HepG2 (cell line): ENCODE data around the gene TTLL13. TPM values are rescaled to one million over a fixed set of nuclear protein-coding genes. Genes with fewer than 3 reads are reported as not detected.

Experiments
- BORCS8-MEF2B ChIP-seq: sonication (generic); formaldehyde crosslinking; IDR thresholded peaks from 2 replicates; pipeline ENCODE4 v1.8.0; 2022; ENCODE audit warnings: mild to moderate bottlenecking, missing genetic modification reagents
- ELK4 ChIP-seq: sonication (generic); formaldehyde crosslinking; IDR thresholded peaks from 2 replicates; pipeline ENCODE4 v1.9.0; 2021; ENCODE audit warnings: missing genetic modification reagents, borderline replicate concordance
- FOXP1 ChIP-seq, 2 experiments: fragments of 450-650 bp in 1 of 2; IDR thresholded peaks; 2 replicates each; pipeline ENCODE4 v1.6.1; 2017 to 2018; ENCODE audit warnings: antibody characterized with exemption in 1 of 2
- GPN1 ChIP-seq: sonication (generic); formaldehyde crosslinking; IDR thresholded peaks from 2 replicates; pipeline ENCODE4 v1.5.1; 2020; ENCODE audit warnings: missing genetic modification reagents, borderline replicate concordance
- HNRNPK ChIP-seq: fragments of 200-400 bp; formaldehyde crosslinking; IDR thresholded peaks from 2 replicates; pipeline ENCODE4 v1.6.1; 2018; ENCODE audit warnings: low read length, low read depth, moderate library complexity, mild to moderate bottlenecking; ENCODE audit not compliant: poor library complexity, severe bottlenecking
- IKZF4 ChIP-seq: sonication (generic); formaldehyde crosslinking; IDR thresholded peaks from 2 replicates; pipeline ENCODE4 v1.5.1; 2020; ENCODE audit warnings: borderline replicate concordance, mild to moderate bottlenecking, low read depth, missing genetic modification reagents; ENCODE audit errors: not compliant biosample characterization
- KDM3A ChIP-seq: IDR thresholded peaks from 2 replicates; pipeline ENCODE4 v1.6.1; 2018; ENCODE audit warnings: low read depth, missing compliant biosample characterization
- MBD4 ChIP-seq: IDR thresholded peaks from 2 replicates; pipeline ENCODE4 v1.6.1; 2012; ENCODE audit warnings: low read length, inconsistent platforms, borderline replicate concordance
- RFX1 ChIP-seq: fragments of 450-650 bp; IDR thresholded peaks from 2 replicates; pipeline ENCODE4 v1.6.1; 2017
- SALL2 ChIP-seq: sonication (generic); formaldehyde crosslinking; IDR thresholded peaks from 2 replicates; pipeline ENCODE4 v1.8.1; 2023; ENCODE audit warnings: mild to moderate bottlenecking, missing genetic modification reagents, inconsistent platforms
- THAP9 ChIP-seq: sonication (generic); formaldehyde crosslinking; IDR thresholded peaks from 2 replicates; pipeline ENCODE4; 2020; ENCODE audit warnings: missing genetic modification reagents, mild to moderate bottlenecking, borderline replicate concordance
- TP53 ChIP-seq: sonication (generic); formaldehyde crosslinking; conservative IDR thresholded peaks from 2 replicates; pipeline ENCODE4 v1.4.0; 2020; ENCODE audit warnings: missing genetic modification reagents
- ZNF225 ChIP-seq: sonication (generic); formaldehyde crosslinking; IDR thresholded peaks from 2 replicates; pipeline ENCODE4 v1.4.0; 2020; ENCODE audit warnings: mild to moderate bottlenecking, missing genetic modification reagents
- ZNF280D ChIP-seq: sonication (generic); formaldehyde crosslinking; IDR thresholded peaks from 2 replicates; pipeline ENCODE4 v1.5.1; 2020; ENCODE audit warnings: mild to moderate bottlenecking, missing genetic modification reagents
- ZNF574 ChIP-seq: sonication (generic); formaldehyde crosslinking; IDR thresholded peaks from 2 replicates; pipeline ENCODE4 v1.4.0; 2020; ENCODE audit warnings: missing genetic modification reagents
- ZNF761 ChIP-seq: sonication (generic); formaldehyde crosslinking; conservative IDR thresholded peaks from 2 replicates; pipeline ENCODE4 v1.4.0; 2020; ENCODE audit warnings: mild to moderate bottlenecking, missing genetic modification reagents
- ZNF781 ChIP-seq: sonication (generic); formaldehyde crosslinking; IDR thresholded peaks from 2 replicates; pipeline ENCODE4 v1.5.1; 2020; ENCODE audit warnings: borderline replicate concordance, mild to moderate bottlenecking, missing genetic modification reagents; ENCODE audit errors: not compliant biosample characterization
- polyA plus RNA-seq, 8 experiments: library from polyadenylated mRNA; depleted of rRNA in 3 of 8; stranded (reverse) in 7 of 8; unstranded in 1 of 8; fragments of >200 nt; fragmentation: Illumina TruSeq in 4 of 8; extraction: Trizol in 4 of 8; gene quantifications; 2 replicates each; pipeline versions ENCODE4 v1.2.1 to v1.2.3, GENCODE V29; 2011 to 2016; ENCODE audit warnings: low read depth in 4 of 8, missing spikeins in 1 of 8, mixed read lengths in 1 of 8; ENCODE audit not compliant: insufficient read depth in 1 of 8
- total RNA-seq, 5 experiments: library from RNA; depleted of rRNA; stranded (reverse); fragments of >200 nt; fragmentation: Illumina TruSeq; extraction: Trizol; gene quantifications; 2 replicates each; pipeline ENCODE4 v1.2.3, GENCODE V29; 2016; ENCODE audit warnings: low read depth in 1 of 5

TTLL13 gene
- total and polyA plus RNA-seq, 2 of the 13 experiments (the other 11 are each of a cell fraction or from before 2014, with no cell fraction given), result 0.07 to 0.29 TPM

- TF ChIP-seq ZNF781 (CRISPR knock-in tag), result peak; percentile 24
- TF ChIP-seq HNRNPK, result peak; percentile 1
- no peak for TF ChIP-seq ELK4 (CRISPR knock-in tag)
- TF ChIP-seq SALL2 (CRISPR knock-in tag), result no peak
- no peak for TF ChIP-seq KDM3A
- 0 out of 2 replicates have a peak, but pooled peaks have one; percentile 40 for TF ChIP-seq ZNF574 (CRISPR knock-in tag)
- no peak for TF ChIP-seq FOXP1 (IDR thresholded peaks at IDR 0.05)
- no peak for TF ChIP-seq FOXP1 (CRISPR knock-in tag; IDR thresholded peaks at IDR 0.05)
- no peak for TF ChIP-seq ZNF280D
- TF ChIP-seq GPN1, result no peak
- TF ChIP-seq TP53, result no peak
- TF ChIP-seq MBD4, result no peak
- no peak for TF ChIP-seq THAP9 (CRISPR knock-in tag)
- no peak for TF ChIP-seq ZNF225 (CRISPR knock-in tag)
- no peak for TF ChIP-seq BORCS8-MEF2B (CRISPR knock-in tag)
- no peak for TF ChIP-seq IKZF4 (CRISPR knock-in tag)
- 0 out of 2 replicates have a peak, but pooled peaks have one; percentile 0 for TF ChIP-seq RFX1
- no peak for TF ChIP-seq ZNF761 (CRISPR knock-in tag)
Observed at GRCh38 chr15:90234096-90234988, 15.0 kb upstream of the TTLL13 start, which contains the start of gene GDPGP1 (continued).
